Cortex of kidney (tissue), 1 donor: Measurements from ENCODE around the gene SMC3.

Experiments used
- DNase-seq: peaks from one replicate; lab custom pipeline; 2025; lab: John Stamatoyannopoulos, UW

The SMC3 gene

GRCh38 chr10:110546077-110546476 is 21.4 kb upstream of the SMC3 start:
- DNase-seq = no peak

DNA sequence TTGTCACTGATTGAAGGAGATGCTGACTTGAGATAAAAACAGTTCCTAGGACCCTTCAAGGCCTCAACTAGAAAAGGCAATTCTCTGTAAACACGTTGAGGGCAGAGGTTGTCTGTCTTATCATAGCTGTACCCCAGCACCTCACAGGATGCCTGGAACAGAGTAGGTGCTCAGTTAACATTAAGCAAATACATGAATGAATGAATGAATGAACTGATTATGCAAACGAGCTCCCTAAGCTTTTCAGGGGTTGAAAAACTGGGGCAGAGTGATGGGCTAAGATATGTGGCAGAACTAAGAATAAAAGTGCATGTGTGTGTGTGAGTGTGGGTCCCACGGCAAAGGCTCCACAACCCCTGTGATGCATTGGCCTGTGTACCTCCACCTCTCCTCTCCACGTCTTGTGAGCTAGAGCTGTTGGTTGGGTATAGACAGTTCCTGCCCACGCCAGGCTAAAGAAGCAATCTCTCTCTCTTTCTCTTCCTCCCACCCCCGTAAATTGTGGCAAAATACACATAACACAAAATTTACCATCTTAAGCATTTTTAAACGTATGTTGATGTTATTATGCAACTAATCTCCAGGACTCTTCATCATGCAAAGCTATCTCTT is 20.9 kb upstream of the SMC3 start:
- DNase-seq = no peak

DNA sequence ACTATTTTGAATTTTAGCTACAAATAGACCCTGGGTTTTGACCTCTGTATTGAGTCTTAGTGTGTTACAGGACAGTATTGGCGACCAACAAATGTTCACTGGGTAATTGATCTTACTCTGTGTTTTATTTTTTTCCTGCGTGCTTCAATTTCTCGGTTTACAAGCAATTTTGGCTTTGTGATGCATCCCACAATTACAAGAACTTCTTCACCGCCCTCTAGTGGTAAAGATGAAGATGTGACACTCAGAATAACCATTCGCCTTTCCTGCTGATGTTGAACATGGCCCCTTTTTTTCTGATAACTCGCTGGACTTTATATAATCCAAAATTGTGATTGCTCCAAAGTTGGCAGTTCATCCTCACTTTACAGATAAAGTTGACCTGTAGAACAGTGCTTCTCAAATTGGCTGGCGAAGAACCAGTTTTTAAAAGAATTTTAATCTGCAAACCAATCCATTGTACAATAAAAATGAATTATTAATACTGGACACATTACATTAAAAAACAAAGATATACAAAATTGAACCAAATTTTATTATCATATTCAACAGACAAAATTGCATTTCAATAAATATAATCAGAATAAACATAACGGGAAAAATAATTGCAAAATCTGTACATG is 20.2 kb upstream of the SMC3 start:
- DNase-seq = no peak

- no peak for DNase-seq
These were observed 19.5 kb upstream of the SMC3 start for GRCh38 chr10:110548002-110548401.

DNA sequence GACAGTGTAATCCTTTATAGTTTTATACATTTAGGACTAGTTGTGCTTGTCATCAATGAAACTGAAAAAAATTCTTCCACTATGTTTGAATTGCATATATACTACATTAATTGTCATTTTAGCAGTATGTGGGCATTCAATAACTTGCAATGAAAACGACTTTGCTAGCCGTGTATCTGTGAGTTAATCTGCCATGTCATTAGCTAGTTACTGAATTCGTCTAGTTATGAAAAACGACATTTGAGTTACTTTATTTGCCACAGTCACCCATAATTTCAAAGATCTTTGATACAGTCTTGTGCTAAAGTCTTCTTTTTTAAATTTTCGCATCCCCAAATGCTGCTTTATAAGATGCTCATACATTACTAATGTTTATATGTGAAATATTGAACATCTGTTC is 18.3 kb upstream of the SMC3 start:
- DNase-seq = no peak

DNA sequence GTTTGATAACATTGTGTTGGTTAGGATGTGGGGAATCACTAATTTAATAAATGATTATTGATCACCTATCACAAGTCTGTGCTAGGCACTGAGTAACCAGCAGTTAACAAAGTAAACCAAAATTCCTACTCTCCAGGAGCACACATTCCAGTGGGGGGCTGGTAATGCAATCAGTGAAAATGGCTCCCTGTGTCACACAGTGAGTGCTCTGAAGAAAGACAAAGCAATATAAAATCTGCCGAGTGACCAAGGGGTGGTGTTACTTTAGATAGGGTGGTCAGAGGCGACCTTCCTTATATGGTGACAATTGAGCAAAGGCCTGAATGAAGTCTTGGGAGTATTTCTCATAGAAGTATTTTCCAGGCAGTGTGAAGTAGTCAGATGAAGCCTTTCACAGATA is 13.6 kb upstream of the SMC3 start:
- no peak for DNase-seq

- DNase-seq = no peak
These were observed 11.2 kb upstream of the SMC3 start for GRCh38 chr10:110556296-110556695.

DNA sequence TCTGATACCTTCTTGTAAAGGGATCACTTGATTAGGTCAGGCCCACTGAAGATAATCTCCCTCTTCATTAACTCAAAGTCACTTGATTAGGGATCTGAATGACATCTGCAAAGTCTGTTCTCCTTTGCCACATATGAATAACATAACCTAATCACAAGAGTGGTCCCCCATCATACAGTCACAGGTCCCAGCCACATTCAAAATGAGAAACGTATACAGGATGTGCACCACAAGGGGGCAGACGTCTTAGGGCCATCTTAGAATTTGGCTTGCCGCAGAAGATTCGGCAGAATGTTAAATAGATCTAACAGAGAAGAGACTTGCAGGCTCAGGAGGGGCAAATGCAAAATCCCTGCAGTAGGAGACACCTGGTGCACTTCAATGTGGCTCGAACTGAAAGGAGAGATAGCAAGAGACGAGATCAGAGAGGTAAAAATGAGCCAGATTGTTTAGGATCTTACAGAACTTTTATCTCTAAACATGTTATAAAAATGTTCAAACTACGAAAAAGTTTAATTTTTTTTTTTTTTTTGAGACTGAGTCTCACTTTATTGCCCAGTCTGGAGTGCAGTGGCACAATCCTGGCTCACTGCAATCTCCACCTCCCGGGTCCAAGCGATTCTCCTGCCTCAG is 10.4 kb upstream of the SMC3 start:
- DNase-seq = no peak

GRCh38 chr10:110558041-110558440 is 9.5 kb upstream of the SMC3 start:
- DNase-seq = no peak

DNA sequence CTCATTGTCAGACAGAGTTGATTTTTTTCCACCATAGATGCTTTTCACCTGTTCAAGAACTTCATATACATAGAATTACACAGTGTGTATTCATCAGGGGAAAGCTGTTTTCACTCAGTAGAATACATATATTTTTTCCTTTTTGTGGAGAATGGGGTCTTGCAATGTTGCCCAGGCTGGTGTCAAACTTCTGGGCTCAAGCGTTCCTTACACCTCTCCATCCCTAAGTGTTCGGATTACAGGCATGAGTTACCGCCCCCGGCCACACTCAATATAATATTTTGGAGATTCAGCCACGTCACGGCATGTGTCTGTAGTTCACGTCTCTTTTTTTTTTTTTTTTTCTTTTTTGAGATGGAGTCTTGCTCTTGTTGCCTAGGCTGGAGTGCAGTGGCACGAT is 7.5 kb upstream of the SMC3 start:
- no peak for DNase-seq

GRCh38 chr10:110561292-110561691 is 6.2 kb upstream of the SMC3 start:
- DNase-seq = no peak

- DNase-seq = no peak
These were observed 5.1 kb upstream of the SMC3 start for GRCh38 chr10:110562348-110562747.

GRCh38 chr10:110563132-110563531 is 4.4 kb upstream of the SMC3 start:
- no peak for DNase-seq

- DNase-seq = no peak
These were observed 859 bp upstream of the SMC3 start for GRCh38 chr10:110566472-110567200.

DNA sequence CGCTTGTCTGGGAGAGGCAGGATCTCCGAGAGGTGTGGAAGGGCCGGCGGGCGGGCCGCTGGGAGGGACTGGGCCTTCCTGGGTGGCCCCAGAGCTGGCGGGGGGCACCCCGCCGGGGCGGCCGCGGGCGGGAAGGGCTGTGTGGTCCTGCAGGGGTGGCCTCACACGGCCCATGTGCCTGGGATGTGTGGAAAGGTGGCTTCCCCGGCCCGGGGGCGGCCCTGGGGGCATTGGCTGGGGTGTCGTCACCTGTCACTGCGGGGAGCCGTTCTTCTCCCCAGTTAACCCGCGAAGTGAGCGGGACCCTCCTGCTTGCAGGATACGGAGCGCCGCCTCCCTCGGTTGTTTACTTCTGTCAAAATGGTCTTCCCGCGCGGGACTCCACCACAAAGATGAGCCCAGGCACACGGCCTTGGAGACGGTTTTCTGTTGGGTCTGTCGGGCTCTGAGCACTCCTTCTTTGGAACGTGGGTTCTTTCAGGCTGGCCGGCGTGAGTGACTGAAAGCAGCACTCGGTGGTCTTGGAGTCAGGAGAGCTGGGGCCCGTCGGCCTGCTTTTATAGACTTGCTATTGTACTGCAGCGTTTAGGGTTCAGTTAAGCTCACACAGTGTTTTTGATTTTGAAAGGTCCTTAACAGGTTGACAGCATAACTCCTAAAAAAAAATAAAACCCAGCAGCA is 700 bp downstream of the SMC3 start:
- no peak for DNase-seq

GRCh38 chr10:110569122-110569521 is 1.6 kb downstream of the SMC3 start:
- DNase-seq = no peak

DNA sequence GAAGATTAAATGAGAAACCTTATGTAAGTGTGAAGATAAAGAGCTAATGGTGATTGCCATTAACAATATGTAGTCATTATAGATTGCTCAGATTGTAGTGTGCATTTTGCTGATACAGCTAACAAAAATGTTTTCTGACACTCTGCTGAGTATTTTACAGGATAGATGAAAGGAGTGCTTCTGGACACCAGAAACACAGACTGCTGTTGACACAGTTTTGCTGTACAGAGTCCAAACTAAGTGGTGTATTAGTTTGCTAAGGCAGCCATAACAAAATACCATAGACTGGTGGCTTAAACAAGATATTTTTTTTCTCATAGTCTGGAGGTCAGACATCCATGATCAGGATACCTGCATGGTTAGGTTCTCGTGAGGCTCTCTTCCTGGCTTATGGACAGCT is 2.2 kb downstream of the SMC3 start:
- no peak for DNase-seq

DNA sequence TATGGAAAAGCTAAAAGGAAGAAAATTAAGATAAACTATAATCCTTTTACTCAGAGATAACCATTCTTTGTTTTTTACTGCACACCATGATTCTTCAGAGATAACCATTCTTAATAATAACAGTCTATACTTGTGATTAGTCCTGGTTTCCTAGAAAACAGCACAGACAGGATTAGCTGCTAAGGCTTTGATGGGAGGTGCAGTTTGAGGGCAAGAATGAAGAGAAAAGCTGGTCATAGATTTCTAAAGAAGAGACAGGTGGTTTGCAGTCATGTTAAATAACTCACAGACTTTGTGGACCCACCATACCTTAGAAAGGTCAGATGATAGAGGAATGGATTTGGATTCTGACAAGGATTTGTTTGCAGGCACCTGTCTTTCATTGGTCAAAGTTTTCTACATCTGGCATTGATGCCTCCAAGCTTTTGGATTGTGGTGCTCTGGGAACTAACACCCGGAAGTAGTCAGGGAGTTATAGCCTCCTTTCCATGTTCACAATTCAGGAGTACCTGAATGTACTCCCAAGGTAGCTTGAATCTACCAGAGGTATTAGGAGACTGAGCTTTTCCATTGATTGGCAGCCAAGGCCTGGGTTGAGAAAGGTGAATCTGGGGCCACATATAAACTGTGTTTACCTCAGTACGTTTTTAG is 3.7 kb downstream of the SMC3 start:
- no peak for DNase-seq

GRCh38 chr10:110572862-110573261 is 5.4 kb downstream of the SMC3 start:
- DNase-seq = no peak

GRCh38 chr10:110574420-110574819 is 6.9 kb downstream of the SMC3 start:
- no peak for DNase-seq

DNA sequence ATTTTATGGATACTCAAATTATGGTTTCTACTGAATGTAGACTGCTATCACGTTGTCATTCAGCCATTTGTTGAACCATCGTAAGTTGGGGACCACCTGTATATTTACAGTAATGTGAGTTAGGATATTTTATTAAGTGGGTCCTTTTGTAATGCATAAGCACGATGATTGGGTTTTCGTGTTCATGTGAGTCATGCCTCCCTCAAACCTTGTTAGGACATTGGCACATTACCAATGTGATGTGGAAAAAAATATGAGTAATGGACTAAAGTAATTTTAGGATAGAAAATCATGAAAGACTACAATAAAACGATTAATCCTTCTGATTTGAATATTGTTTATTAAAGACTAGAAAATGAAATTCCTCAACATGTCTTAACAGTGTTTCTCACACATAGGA is 8.7 kb downstream of the SMC3 start:
- DNase-seq = no peak

- no peak for DNase-seq
These were observed 9.6 kb downstream of the SMC3 start for GRCh38 chr10:110577056-110577455.
